IPS DF 19.7 (cell line): ENCODE measurements around the gene BYSL.
A peak's percentile ranks its signal among the peaks of the same experiment; 100 is the strongest.

Experiments
- DNase-seq: peaks from one replicate; pipeline ENCODE4 v3.0.0-alpha.2; 2013; ENCODE audit warnings: low read depth, low spot score

BYSL gene

GRCh38 chr6:41920921-41921711 lies at the start of gene BYSL, which contains the start of gene MED20:
BYSL (plus strand) TSS chr6:41921499; CDS start chr6:41921563, 64 bp downstream.
MED20 (minus strand) TSS chr6:41921139; CDS start chr6:41921018, 121 bp downstream.
- peak; percentile 88 for DNase-seq

GRCh38 chr6:41871691-41872090 lies 49.6 kb upstream of the BYSL start:
- no peak for DNase-seq

GRCh38 chr6:41872147-41872546 lies 49.2 kb upstream of the BYSL start:
- no peak for DNase-seq

- DNase-seq = no peak
These were observed 46.6 kb upstream of the BYSL start for GRCh38 chr6:41874741-41875140.

GRCh38 chr6:41877051-41877680 lies 44.1 kb upstream of the BYSL start:
- no peak for DNase-seq

GRCh38 chr6:41878246-41878645 lies 43.1 kb upstream of the BYSL start:
- DNase-seq = no peak

- DNase-seq = no peak
These were observed 42.3 kb upstream of the BYSL start for GRCh38 chr6:41878961-41879405.

- no peak for DNase-seq
These were observed 39.8 kb upstream of the BYSL start for GRCh38 chr6:41881506-41881905.

GRCh38 chr6:41884957-41885356 lies 36.3 kb upstream of the BYSL start:
- no peak for DNase-seq

- no peak for DNase-seq
These were observed 35.4 kb upstream of the BYSL start for GRCh38 chr6:41885930-41886329.

GRCh38 chr6:41887331-41887751 lies 34.0 kb upstream of the BYSL start:
- no peak for DNase-seq

GRCh38 chr6:41892921-41893564 lies 28.3 kb upstream of the BYSL start:
- no peak for DNase-seq

GRCh38 chr6:41894366-41895299 lies 26.7 kb upstream of the BYSL start:
- no peak for DNase-seq

- peak; percentile 75 for DNase-seq
These were observed 25.7 kb upstream of the BYSL start, which contains the start of gene USP49 for GRCh38 chr6:41895300-41896233. USP49 (minus strand) TSS chr6:41895375; CDS start chr6:41806983, 88,392 bp downstream.

- no peak for DNase-seq
These were observed 25.0 kb upstream of the BYSL start for GRCh38 chr6:41896281-41896680.

- no peak for DNase-seq
These were observed 20.4 kb upstream of the BYSL start for GRCh38 chr6:41900861-41901260.

- DNase-seq = no peak
These were observed 19.3 kb upstream of the BYSL start for GRCh38 chr6:41901882-41902519.

- DNase-seq = no peak
These were observed 11.6 kb upstream of the BYSL start for GRCh38 chr6:41909727-41910126.

GRCh38 chr6:41914343-41914742 lies 7.0 kb upstream of the BYSL start:
- DNase-seq = no peak
